GM12874 (cell line): ENCODE measurements around the gene TBC1D4.

Source experiments
- TF ChIP-seq, protein P1 (sequence below): IDR thresholded peaks from 2 replicates; pipeline ENCODE4 v1.5.1; 2011; ENCODE audit warnings: low read depth, mild to moderate bottlenecking, control low read depth, low read length, moderate library complexity; ENCODE audit not compliant: insufficient read depth

Gene TBC1D4

DNA sequence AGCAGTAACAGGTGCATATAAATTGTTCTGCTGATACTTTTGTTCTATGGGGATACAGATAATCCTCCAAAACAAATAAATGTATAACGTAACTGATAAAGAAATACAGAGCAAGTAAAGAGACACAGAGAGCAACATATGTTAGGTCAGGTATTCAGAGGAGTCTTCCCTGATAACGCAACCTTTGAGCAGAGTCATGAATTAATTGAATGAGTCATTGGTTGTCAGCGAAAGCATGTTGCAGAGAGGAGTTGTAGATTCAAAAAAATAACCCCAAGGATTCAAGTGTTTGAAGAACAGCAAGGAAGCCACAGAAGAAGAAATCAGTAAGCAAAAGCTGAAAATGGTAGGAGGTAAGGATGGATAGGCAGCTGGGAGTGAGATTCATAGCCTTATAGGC is 245.2 kb downstream of the TBC1D4 start:
- TF ChIP-seq, protein P1, sequence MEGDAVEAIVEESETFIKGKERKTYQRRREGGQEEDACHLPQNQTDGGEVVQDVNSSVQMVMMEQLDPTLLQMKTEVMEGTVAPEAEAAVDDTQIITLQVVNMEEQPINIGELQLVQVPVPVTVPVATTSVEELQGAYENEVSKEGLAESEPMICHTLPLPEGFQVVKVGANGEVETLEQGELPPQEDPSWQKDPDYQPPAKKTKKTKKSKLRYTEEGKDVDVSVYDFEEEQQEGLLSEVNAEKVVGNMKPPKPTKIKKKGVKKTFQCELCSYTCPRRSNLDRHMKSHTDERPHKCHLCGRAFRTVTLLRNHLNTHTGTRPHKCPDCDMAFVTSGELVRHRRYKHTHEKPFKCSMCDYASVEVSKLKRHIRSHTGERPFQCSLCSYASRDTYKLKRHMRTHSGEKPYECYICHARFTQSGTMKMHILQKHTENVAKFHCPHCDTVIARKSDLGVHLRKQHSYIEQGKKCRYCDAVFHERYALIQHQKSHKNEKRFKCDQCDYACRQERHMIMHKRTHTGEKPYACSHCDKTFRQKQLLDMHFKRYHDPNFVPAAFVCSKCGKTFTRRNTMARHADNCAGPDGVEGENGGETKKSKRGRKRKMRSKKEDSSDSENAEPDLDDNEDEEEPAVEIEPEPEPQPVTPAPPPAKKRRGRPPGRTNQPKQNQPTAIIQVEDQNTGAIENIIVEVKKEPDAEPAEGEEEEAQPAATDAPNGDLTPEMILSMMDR, result no peak
